ENCODE data around the gene PDZRN3. TPM values are rescaled to one million over a fixed set of nuclear protein-coding genes. Genes with fewer than 3 reads are reported as not detected.

PDZRN3 gene
- total RNA-seq, 1 donor from 2014 or later = 75.9 TPM

- peaks cover 3% of the 10 kb centered on the region for H3K4me1 ChIP-seq
- no peak overlapping the region for H3K27ac ChIP-seq
- H3K36me3 ChIP-seq = no peaks in the 10 kb centered on the region
- no peaks in the 10 kb centered on the region for H3K9me3 ChIP-seq
- no peak for DNase-seq (ENCODE audit: extremely low spot score in 2 of 2)
- no peak overlapping the region for H3K4me3 ChIP-seq
- no peaks in the 10 kb centered on the region for H3K27me3 ChIP-seq
- TF ChIP-seq POLR2A (IDR thresholded peaks at IDR 0.05) (no peak), POLR2AphosphoS5 (IDR thresholded peaks at IDR 0.05; ENCODE audit: insufficient read depth in 1 of 2, low read depth in 1 of 2) (no peak), CTCF (IDR thresholded peaks at IDR 0.05) (no peak)
- intact Hi-C loops (cut with DNase I) = no loop called here
Measured at GRCh38 chr3:73653351-73653750, 28.6 kb upstream of the PDZRN3 start.

DNA sequence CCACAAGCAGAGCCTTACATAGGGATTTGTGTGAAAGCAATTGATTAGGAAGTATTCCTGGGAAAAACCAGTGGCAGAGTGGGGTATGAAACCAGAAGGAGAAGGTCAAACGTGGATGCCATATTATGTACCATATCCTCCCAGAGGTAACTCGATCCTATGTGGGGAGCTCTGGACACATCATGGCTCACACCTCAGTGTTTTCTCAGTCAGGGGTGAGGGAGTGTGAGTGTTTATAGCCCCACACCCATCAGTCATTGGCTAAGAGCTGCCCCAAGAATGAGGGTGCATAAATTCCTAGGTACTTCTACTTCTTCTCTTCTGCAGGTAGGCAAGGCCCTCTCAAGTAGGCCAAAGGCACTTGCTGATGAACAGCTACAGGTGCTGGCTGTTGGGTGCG is 28.2 kb upstream of the PDZRN3 start:
- Histone ChIP-seq H3K27me3 (no peaks in the 10 kb centered on the region), H3K9me3 (no peaks in the 10 kb centered on the region), H3K4me1 (no peaks in the 10 kb centered on the region), H3K36me3 (no peaks in the 10 kb centered on the region), H3K27ac (no peak overlapping the region), H3K4me3 (no peak overlapping the region)
- intact Hi-C loops (cut with DNase I) = no loop called here
- no peak for DNase-seq (ENCODE audit: extremely low spot score in 2 of 2)
- TF ChIP-seq POLR2AphosphoS5 (IDR thresholded peaks at IDR 0.05; ENCODE audit: insufficient read depth in 1 of 2, low read depth in 1 of 2) = no peak
- TF ChIP-seq CTCF (IDR thresholded peaks at IDR 0.05) = no peak
- TF ChIP-seq POLR2A (IDR thresholded peaks at IDR 0.05) = no peak

- intact Hi-C loops (cut with DNase I) = no loop called here
- TF ChIP-seq CTCF (IDR thresholded peaks at IDR 0.05) (no peak), POLR2A (IDR thresholded peaks at IDR 0.05) (no peak), POLR2AphosphoS5 (IDR thresholded peaks at IDR 0.05; ENCODE audit: insufficient read depth in 1 of 2, low read depth in 1 of 2) (no peak)
- H3K27me3 ChIP-seq = no peaks in the 10 kb centered on the region
- DNase-seq (ENCODE audit: extremely low spot score in 2 of 2) = no peak
- no peak overlapping the region for H3K27ac ChIP-seq
- peaks cover 15% of the 10 kb centered on the region for H3K4me1 ChIP-seq
- H3K9me3 ChIP-seq = no peaks in the 10 kb centered on the region
- H3K36me3 ChIP-seq = no peaks in the 10 kb centered on the region
- H3K4me3 ChIP-seq = no peak overlapping the region
Measured at GRCh38 chr3:73637042-73637441, 12.3 kb upstream of the PDZRN3 start.

- Histone ChIP-seq H3K36me3 (no peaks in the 10 kb centered on the region), H3K9me3 (no peaks in the 10 kb centered on the region), H3K4me3 (no peak overlapping the region), H3K27ac (no peak overlapping the region), H3K4me1 (peaks cover 15% of the 10 kb centered on the region), H3K27me3 (no peaks in the 10 kb centered on the region)
- no peak for TF ChIP-seq POLR2A (IDR thresholded peaks at IDR 0.05)
- no peak for TF ChIP-seq POLR2AphosphoS5 (IDR thresholded peaks at IDR 0.05; ENCODE audit: insufficient read depth in 1 of 2, low read depth in 1 of 2)
- no peak for TF ChIP-seq CTCF (IDR thresholded peaks at IDR 0.05)
- intact Hi-C loops (cut with DNase I) = no loop called here
- DNase-seq (ENCODE audit: extremely low spot score in 2 of 2) = no peak
Measured at GRCh38 chr3:73635254-73635653, 10.5 kb upstream of the PDZRN3 start.

- no peak for DNase-seq (ENCODE audit: extremely low spot score in 2 of 2)
- TF ChIP-seq CTCF (IDR thresholded peaks at IDR 0.05) = no peak
- Histone ChIP-seq H3K36me3 (no peaks in the 10 kb centered on the region), H3K27me3 (no peaks in the 10 kb centered on the region), H3K4me3 (no peak overlapping the region), H3K4me1 (peaks cover 15% of the 10 kb centered on the region), H3K9me3 (no peaks in the 10 kb centered on the region), H3K27ac (no peak overlapping the region)
- intact Hi-C loops (cut with DNase I) = no loop called here
Measured at GRCh38 chr3:73633916-73634344, 9.2 kb upstream of the PDZRN3 start.
